MCF 10A (cell line): ENCODE data around the gene CRKL. TPM values are rescaled to one million over a fixed set of nuclear protein-coding genes. Genes with fewer than 3 reads are reported as not detected.

Source experiments
- BruUV-seq: library from RNA; stranded (reverse); fragments of 400-500 nt; replicated peaks from 2 replicates; lab custom pipeline; 2021; lab: Mats Ljungman, UMichigan
- CTCF ChIA-PET: fragments of 300-600 bp; sonication (Branson Sonifier 250); formaldehyde crosslinking; extraction: SDS; loops from one replicate; lab custom pipeline; 2021; ENCODE audit warnings: antibody characterized with exemption, inconsistent platforms; lab: Yijun Ruan, JAX
- POLR2A ChIA-PET: fragments of 300-600, 350-650 bp; sonication (Branson Sonifier 250); formaldehyde crosslinking; extraction: SDS; loops from one replicate; lab custom pipeline; 2020; ENCODE audit warnings: antibody characterized with exemption, inconsistent platforms; lab: Yijun Ruan, JAX
- DNase-seq: peaks from one replicate; pipeline ENCODE4 v3.0.0-alpha.2; 2018; ENCODE audit not compliant: unreplicated experiment
- H3K27ac Mint-ChIP-seq: one replicate; pipeline ENCODE4 v1.8.0; 2022; ENCODE audit warnings: mild to moderate bottlenecking, low read depth, mixed read lengths; ENCODE audit not compliant: unreplicated experiment
- H3K27me3 Mint-ChIP-seq: one replicate; pipeline ENCODE4 v1.8.0; 2022; ENCODE audit warnings: mixed read lengths; ENCODE audit not compliant: insufficient read depth, unreplicated experiment
- H3K36me3 Mint-ChIP-seq: one replicate; pipeline ENCODE4 v1.8.0; 2022; ENCODE audit warnings: mild to moderate bottlenecking, moderate library complexity, mixed read lengths; ENCODE audit not compliant: insufficient read depth, unreplicated experiment
- H3K4me1 Mint-ChIP-seq: one replicate; pipeline ENCODE4 v1.8.0; 2022; ENCODE audit warnings: mixed read lengths; ENCODE audit not compliant: insufficient read depth, unreplicated experiment
- H3K4me3 Mint-ChIP-seq: one replicate; pipeline ENCODE4 v1.8.0; 2022; ENCODE audit warnings: mild to moderate bottlenecking, moderate library complexity, mixed read lengths; ENCODE audit not compliant: unreplicated experiment
- H3K9me3 Mint-ChIP-seq: one replicate; pipeline ENCODE4 v1.8.0; 2022; ENCODE audit warnings: mixed read lengths; ENCODE audit not compliant: unreplicated experiment
- CTCF ChIP-seq: fragments of 200-600 bp; IDR thresholded peaks from one replicate; pipeline ENCODE4 v1.8.0; 2022; ENCODE audit warnings: antibody characterized with exemption, mild to moderate bottlenecking; ENCODE audit not compliant: unreplicated experiment
- intact Hi-C: fragments of 100-400 bp; cut with micrococcal nuclease; formaldehyde crosslinking; loops from 2 replicates; pipeline ENCODE4 v1.14.1; 2022
- total RNA-seq: library from RNA; stranded (reverse); gene quantifications from 2 replicates; pipeline ENCODE4 v1.2.3, GENCODE V29; 2022

The CRKL gene
- total RNA-seq, 1 experiment from 2014 or later, result 74.0 TPM

- no peaks in the 10 kb centered on the region for H3K27me3 Mint-ChIP-seq
- no peaks in the 10 kb centered on the region for H3K9me3 Mint-ChIP-seq
- H3K4me3 Mint-ChIP-seq, result no peak overlapping the region
- no peak for DNase-seq
- BruUV-seq, result no TSS peak
- H3K36me3 Mint-ChIP-seq, result no peaks in the 10 kb centered on the region
- ChIA-PET POLR2A (interaction anchor here (4.0 kb wide), 1 partner anchor 18 kb away, joined by 31 read pairs; no protein-coding TSS in a partner anchor), CTCF (interaction anchor here (0.6 to 0.8 kb wide), 3 partner anchors 11 to 961 kb away, joined by 3 to 5 read pairs (median 3); no protein-coding TSS in a partner anchor)
- H3K4me1 Mint-ChIP-seq, result peaks cover 15% of the 10 kb centered on the region
- intact Hi-C loops, result no loop called here
- no peak overlapping the region for H3K27ac Mint-ChIP-seq
- TF ChIP-seq CTCF, result no peak
These were observed 14.1 kb upstream of the CRKL start for GRCh38 chr22:20903093-20903492.

- Mint-ChIP-seq H3K9me3 (no peaks in the 10 kb centered on the region), H3K27ac (peak overlapping the region; percentile 95), H3K4me1 (peaks cover 15% of the 10 kb centered on the region), H3K4me3 (peak overlapping the region; percentile 52), H3K36me3 (no peaks in the 10 kb centered on the region), H3K27me3 (no peaks in the 10 kb centered on the region)
- BruUV-seq, result TSS peak; percentile 91
- DNase-seq, result peak; percentile 98
- POLR2A ChIA-PET, result interaction anchor here (0.6 to 4.6 kb wide), 20 partner anchors 9 to 98 kb away, joined by 3 to 58 read pairs (median 4); partner anchors contain the start of genes CRKL and LZTR1
- CTCF ChIA-PET, result interaction anchor here (0.5 to 3.8 kb wide), 6 partner anchors 13 to 97 kb away, joined by 3 to 18 read pairs (median 3); no protein-coding TSS in a partner anchor
- TF ChIP-seq CTCF, result no peak
- intact Hi-C loops, result loop anchor here (1.0 kb wide), 1 partner anchor 13 kb away; the partner anchor contains the start of gene CRKL
These were observed 12.9 kb upstream of the CRKL start for GRCh38 chr22:20904008-20904979.

GRCh38 chr22:20904980-20905355 is 12.2 kb upstream of the CRKL start:
- Mint-ChIP-seq H3K27me3 (no peaks in the 10 kb centered on the region), H3K4me3 (peak overlapping the region; percentile 52), H3K27ac (peak overlapping the region; percentile 95), H3K4me1 (peaks cover 15% of the 10 kb centered on the region), H3K9me3 (no peaks in the 10 kb centered on the region), H3K36me3 (no peaks in the 10 kb centered on the region)
- POLR2A ChIA-PET, result interaction anchor here (0.7 to 4.6 kb wide), 19 partner anchors 8 to 787 kb away, joined by 3 to 58 read pairs (median 4); partner anchors contain the start of genes CRKL and LZTR1
- DNase-seq, result no peak
- CTCF ChIA-PET, result interaction anchor here (0.5 to 3.8 kb wide), 6 partner anchors 13 to 96 kb away, joined by 3 to 18 read pairs (median 3); partner anchors contain the start of gene CRKL
- intact Hi-C loops, result loop anchor here (1.0 kb wide), 1 partner anchor 12 kb away; the partner anchor contains the start of gene CRKL
- TSS peak; percentile 95 for BruUV-seq
- no peak for TF ChIP-seq CTCF
